Ishikawa (cell line): ENCODE measurements around the gene MAGI1.

Source experiments
- TEAD4 ChIP-seq: IDR thresholded peaks from 2 replicates; pipeline ENCODE4 v1.6.1; 2012
- TF ChIP-seq, protein P1 (sequence below): IDR thresholded peaks from 2 replicates; pipeline ENCODE4 v1.6.1; 2012; ENCODE audit warnings: low read depth, mild to moderate bottlenecking

DNA sequence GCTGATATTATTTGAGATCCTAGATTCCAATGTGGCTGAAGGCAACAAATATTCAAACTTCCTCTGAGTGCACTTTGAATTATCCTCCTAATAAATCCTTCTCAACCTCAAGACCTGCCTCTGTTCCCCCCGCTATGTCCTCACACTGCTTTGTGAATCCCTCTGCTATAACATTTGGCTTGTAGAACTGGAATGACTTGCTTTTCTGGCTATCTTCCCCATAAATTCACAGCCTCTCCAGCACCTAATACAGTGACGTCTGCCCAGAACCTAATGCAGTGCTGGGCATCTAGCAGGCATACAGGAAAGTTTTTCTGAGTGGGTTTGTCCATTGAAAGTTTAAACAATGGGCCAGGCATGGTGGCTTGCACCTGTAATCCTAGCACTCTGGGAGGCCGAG, 707.0 kb downstream of the MAGI1 start:
- TF ChIP-seq, protein P1, sequence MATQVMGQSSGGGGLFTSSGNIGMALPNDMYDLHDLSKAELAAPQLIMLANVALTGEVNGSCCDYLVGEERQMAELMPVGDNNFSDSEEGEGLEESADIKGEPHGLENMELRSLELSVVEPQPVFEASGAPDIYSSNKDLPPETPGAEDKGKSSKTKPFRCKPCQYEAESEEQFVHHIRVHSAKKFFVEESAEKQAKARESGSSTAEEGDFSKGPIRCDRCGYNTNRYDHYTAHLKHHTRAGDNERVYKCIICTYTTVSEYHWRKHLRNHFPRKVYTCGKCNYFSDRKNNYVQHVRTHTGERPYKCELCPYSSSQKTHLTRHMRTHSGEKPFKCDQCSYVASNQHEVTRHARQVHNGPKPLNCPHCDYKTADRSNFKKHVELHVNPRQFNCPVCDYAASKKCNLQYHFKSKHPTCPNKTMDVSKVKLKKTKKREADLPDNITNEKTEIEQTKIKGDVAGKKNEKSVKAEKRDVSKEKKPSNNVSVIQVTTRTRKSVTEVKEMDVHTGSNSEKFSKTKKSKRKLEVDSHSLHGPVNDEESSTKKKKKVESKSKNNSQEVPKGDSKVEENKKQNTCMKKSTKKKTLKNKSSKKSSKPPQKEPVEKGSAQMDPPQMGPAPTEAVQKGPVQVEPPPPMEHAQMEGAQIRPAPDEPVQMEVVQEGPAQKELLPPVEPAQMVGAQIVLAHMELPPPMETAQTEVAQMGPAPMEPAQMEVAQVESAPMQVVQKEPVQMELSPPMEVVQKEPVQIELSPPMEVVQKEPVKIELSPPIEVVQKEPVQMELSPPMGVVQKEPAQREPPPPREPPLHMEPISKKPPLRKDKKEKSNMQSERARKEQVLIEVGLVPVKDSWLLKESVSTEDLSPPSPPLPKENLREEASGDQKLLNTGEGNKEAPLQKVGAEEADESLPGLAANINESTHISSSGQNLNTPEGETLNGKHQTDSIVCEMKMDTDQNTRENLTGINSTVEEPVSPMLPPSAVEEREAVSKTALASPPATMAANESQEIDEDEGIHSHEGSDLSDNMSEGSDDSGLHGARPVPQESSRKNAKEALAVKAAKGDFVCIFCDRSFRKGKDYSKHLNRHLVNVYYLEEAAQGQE: no peak
- TF ChIP-seq TEAD4: no peak
